Left colon (tissue), 2 donors: ENCODE results near the gene DMRTA1. TPM values are rescaled to one million over a fixed set of nuclear protein-coding genes. Genes with fewer than 3 reads are reported as not detected.
"Not testable (repeated sequence)": the region's sequence is repeated elsewhere in the genome, so short reads cannot be mapped to it uniquely, and the experiment has no call there.

Experiments used
- ATAC-seq: fragments of 200-7000 bp; cut with Tn5 transposase; one replicate; pipeline ENCODE4 v1.9.1; 2020; ENCODE audit warnings: mild to moderate bottlenecking, moderate library complexity
- DNase-seq, 2 donors: peaks; one replicate each; pipeline ENCODE4 v3.0.0-alpha.2; 2020
- intact Hi-C, 2 donors: fragments of 100-400 bp; cut with DNase I in 1 of 2; cut with micrococcal nuclease in 1 of 2; formaldehyde crosslinking; loops; one replicate each; pipeline versions ENCODE4 v1.11.2 to v1.14.0; 2022; cut with DNase I, micrococcal nuclease
- total RNA-seq, 2 donors: library from RNA; stranded (reverse); fragmentation: NEBNext Ultra II Directional; extraction: Animal tissue kit (Norgen Biotek cat#: 25700); gene quantifications; one replicate each; pipeline ENCODE4 v1.2.1, GENCODE V29; 2021
- donor health status: DM: no; HTN: no; CAD: no.
- donor health status: DM: yes; HTN: yes; CAD: no.

Gene DMRTA1
- total RNA-seq, 2 donors from 2014 or later, result 0.64 to 0.81 TPM

GRCh38 chr9:22452415-22453010 is 5.9 kb downstream of the DMRTA1 start:
- peak; percentile 50 for ATAC-seq
- intact Hi-C loops, result loop anchor here in 1 of 2 donors (5.0 to 10.0 kb wide), 3 partner anchors 145 to 640 kb away; no protein-coding TSS in a partner anchor
- DNase-seq, result peak in 1 of 2 donors; percentile 55

- intact Hi-C loops, result loop anchor here in 1 of 2 donors (5.0 to 10.0 kb wide), 3 partner anchors 147 to 642 kb away; no protein-coding TSS in a partner anchor
- DNase-seq, result no peak
- no peak for ATAC-seq
Measured at GRCh38 chr9:22454016-22454415, 7.4 kb downstream of the DMRTA1 start.

- intact Hi-C loops, result loop anchor here in 1 of 2 donors (10.0 kb wide), 1 partner anchor 210 kb away; no protein-coding TSS in a partner anchor
- ATAC-seq (no peak), DNase-seq (no peak)
Measured at GRCh38 chr9:22455181-22455580, 8.6 kb downstream of the DMRTA1 start.

- intact Hi-C loops, result loop anchor here in 1 of 2 donors (10.0 kb wide), 1 partner anchor 213 kb away; no protein-coding TSS in a partner anchor
- ATAC-seq, result no peak
- no peak for DNase-seq
Measured at GRCh38 chr9:22457448-22457847, 10.8 kb downstream of the DMRTA1 start.

- no peak for ATAC-seq
- intact Hi-C loops, result no loop called here
- no peak for DNase-seq
Measured at GRCh38 chr9:22463205-22463604, 16.6 kb downstream of the DMRTA1 start.

GRCh38 chr9:22469928-22470544 is 23.4 kb downstream of the DMRTA1 start:
- peak; percentile 61 for ATAC-seq
- intact Hi-C loops, result no loop called here

GRCh38 chr9:22481566-22481965 is 34.9 kb downstream of the DMRTA1 start:
- DNase-seq, result no peak
- ATAC-seq, result no peak
- intact Hi-C loops, result no loop called here

More at GRCh38 chr9:22469928-22470544, 23.4 kb downstream of the DMRTA1 start:
- DNase-seq, result no peak

- no peak for ATAC-seq
- intact Hi-C loops, result no loop called here
Measured at GRCh38 chr9:22483528-22484070, 37.0 kb downstream of the DMRTA1 start.

GRCh38 chr9:22496197-22496596 is 49.6 kb downstream of the DMRTA1 start:
- intact Hi-C loops, DNase-seq, ATAC-seq: not testable (repeated sequence)

More at GRCh38 chr9:22483528-22484070, 37.0 kb downstream of the DMRTA1 start:
- no peak for DNase-seq
